NAMALWA (cell line): Measurements from ENCODE around the gene KMT2E.
"Not testable (repeated sequence)": the region's sequence is repeated elsewhere in the genome, so short reads cannot be mapped to it uniquely, and the experiment has no call there.

Source experiments
- DNase-seq: peaks from one replicate; pipeline ENCODE4 v3.0.0-alpha.2; 2015; ENCODE audit warnings: low spot score

KMT2E gene, protein sequence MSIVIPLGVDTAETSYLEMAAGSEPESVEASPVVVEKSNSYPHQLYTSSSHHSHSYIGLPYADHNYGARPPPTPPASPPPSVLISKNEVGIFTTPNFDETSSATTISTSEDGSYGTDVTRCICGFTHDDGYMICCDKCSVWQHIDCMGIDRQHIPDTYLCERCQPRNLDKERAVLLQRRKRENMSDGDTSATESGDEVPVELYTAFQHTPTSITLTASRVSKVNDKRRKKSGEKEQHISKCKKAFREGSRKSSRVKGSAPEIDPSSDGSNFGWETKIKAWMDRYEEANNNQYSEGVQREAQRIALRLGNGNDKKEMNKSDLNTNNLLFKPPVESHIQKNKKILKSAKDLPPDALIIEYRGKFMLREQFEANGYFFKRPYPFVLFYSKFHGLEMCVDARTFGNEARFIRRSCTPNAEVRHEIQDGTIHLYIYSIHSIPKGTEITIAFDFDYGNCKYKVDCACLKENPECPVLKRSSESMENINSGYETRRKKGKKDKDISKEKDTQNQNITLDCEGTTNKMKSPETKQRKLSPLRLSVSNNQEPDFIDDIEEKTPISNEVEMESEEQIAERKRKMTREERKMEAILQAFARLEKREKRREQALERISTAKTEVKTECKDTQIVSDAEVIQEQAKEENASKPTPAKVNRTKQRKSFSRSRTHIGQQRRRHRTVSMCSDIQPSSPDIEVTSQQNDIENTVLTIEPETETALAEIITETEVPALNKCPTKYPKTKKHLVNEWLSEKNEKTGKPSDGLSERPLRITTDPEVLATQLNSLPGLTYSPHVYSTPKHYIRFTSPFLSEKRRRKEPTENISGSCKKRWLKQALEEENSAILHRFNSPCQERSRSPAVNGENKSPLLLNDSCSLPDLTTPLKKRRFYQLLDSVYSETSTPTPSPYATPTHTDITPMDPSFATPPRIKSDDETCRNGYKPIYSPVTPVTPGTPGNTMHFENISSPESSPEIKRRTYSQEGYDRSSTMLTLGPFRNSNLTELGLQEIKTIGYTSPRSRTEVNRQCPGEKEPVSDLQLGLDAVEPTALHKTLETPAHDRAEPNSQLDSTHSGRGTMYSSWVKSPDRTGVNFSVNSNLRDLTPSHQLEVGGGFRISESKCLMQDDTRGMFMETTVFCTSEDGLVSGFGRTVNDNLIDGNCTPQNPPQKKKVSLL (N-terminal part only)

GRCh38 chr7:105013816-105014692, at the start of gene KMT2E:
Gene KMT2E (plus strand): TSS chr7:105014205. CDS start chr7:105040953, 26,748 bp downstream.
- peak; percentile 93 for DNase-seq

DNA sequence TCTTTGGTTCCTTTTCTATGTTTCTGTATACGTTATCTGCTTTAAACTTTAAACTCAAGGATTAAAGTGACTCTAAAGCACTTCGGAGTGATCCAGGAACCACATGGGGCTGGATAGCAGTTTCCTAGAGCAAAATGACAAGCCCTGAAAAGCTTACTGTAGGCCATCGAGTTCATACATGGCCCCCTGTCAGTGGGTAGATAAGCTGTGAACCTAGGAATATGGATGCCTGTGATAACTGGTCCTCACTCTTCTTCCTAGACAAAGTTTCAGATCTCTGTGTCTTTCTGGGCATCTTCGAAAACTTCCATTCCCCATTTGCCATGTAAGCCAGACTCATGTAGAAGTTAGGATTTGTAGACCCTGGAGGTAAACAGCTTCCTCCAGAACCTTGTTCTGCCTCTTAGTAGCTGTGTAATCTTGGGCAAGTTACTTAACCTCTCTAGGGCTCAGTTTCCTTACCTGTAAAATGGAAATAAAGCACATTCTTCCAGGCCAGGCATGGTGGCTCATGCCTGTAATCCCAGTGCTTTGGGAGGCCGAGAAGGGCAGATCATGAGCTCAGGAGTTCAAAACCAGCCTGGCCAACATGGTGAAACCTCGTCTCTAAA, 49.3 kb upstream of the KMT2E start:
- no peak for DNase-seq

DNA sequence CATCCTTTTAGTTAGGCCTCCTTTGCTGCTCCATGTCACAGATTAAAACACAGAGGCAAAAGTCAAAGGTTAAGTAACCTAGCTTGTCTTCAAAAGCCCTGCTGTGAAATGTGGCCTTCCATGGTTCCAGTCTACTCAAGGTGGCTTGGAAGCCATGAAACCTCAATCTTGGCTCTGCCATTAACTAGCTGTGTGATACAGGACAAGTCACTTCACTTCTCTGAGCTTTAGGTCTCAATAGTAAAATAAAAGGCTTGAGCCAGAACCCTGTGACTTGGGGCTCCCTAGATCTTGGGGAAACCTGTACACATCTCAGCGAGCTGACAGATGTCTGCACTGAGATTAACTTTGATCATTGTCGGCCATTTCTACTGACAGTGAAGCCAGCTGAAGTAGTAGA, 48.0 kb upstream of the KMT2E start:
- no peak for DNase-seq

GRCh38 chr7:104967088-104967487, 46.9 kb upstream of the KMT2E start:
- DNase-seq: no peak

DNA sequence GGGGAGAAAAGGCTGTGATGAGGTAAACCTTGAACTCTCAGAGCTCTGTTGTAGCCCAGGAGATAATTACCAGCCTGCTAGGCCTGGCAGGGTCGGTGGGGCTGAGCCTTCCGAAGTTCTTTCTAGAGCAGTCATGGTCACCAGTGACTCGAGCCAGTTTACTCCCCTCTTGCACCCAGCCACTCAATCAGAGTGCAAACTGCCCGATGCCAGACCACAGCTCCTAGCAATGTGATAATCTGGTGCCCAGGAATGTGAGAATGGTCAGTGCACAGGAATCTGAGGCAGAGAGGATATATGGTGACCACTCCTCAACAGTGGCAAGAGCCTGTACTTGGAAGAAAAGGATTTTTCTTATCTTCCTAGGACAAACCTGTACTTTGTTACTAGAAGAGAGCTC, 46.4 kb upstream of the KMT2E start:
- DNase-seq: no peak

- no peak for DNase-seq
Measured at GRCh38 chr7:104968648-104969047, 45.4 kb upstream of the KMT2E start.

DNA sequence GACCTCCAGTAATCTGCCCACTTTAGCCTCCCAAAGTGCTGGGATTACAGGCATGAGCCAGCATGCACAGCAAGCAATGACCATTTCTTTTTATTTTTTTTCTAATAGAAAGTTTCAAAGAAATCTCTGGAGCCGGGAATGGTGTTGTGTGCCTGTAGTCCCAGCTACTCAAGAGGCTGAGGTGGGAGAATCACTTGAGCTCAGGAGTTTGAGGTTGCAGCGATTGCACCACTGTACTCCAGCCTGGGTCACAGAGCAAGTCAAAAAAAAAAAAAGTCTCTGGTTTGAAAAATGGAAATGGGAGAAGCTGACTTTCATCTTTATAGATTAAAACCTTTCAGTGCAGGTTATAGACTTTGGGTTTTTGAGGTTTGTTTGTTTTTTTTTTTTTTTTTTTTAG, 44.8 kb upstream of the KMT2E start:
- DNase-seq: no peak

- no peak for DNase-seq
Measured at GRCh38 chr7:104971290-104972071, 42.5 kb upstream of the KMT2E start.

DNA sequence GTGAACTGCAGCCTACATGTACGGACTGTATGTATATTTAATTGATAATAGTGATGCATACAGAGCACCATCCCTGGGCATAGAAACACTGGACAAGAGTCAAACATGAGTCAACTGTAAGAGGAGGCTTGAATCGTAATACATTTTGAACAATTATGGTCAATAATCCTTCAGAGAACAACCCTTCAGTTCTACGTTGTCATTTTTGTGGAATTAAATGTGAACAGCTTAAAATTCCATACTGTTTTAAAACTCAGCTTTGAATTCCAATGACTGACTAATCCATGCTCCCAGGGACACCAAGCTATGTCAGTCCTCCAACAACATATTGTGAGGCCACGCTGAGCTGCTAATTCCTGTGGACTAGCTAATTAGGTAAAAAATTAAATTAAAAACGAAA, 41.5 kb upstream of the KMT2E start:
- no peak for DNase-seq

GRCh38 chr7:104973227-104973626, 40.8 kb upstream of the KMT2E start:
- no peak for DNase-seq

DNA sequence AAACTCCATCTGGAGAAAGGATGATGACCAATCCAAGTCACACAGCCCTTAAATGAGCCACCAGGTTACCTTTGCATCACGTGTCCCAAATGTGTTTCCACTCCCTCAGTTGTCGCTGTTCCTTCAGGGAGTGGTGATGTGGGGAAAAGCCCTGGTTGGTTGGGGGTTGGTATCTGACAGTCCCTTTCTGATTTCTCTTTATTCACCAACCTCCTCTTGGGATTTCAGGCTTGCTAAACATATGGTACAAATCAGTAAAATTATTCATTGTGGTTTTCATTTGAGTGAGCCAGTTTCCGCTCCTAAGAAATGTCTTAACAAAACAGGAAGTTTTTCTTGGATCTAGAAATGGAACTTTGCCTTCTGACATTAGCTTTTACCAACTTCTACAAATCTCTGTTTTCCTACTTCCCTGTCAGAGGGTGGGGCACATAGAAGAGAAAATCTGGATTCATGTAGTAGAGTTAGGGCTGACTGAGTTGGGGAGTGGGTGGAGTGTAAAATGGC, 40.0 kb upstream of the KMT2E start:
- no peak for DNase-seq

- DNase-seq: not testable (repeated sequence)
Measured at GRCh38 chr7:104975553-104975952, 38.5 kb upstream of the KMT2E start.

DNA sequence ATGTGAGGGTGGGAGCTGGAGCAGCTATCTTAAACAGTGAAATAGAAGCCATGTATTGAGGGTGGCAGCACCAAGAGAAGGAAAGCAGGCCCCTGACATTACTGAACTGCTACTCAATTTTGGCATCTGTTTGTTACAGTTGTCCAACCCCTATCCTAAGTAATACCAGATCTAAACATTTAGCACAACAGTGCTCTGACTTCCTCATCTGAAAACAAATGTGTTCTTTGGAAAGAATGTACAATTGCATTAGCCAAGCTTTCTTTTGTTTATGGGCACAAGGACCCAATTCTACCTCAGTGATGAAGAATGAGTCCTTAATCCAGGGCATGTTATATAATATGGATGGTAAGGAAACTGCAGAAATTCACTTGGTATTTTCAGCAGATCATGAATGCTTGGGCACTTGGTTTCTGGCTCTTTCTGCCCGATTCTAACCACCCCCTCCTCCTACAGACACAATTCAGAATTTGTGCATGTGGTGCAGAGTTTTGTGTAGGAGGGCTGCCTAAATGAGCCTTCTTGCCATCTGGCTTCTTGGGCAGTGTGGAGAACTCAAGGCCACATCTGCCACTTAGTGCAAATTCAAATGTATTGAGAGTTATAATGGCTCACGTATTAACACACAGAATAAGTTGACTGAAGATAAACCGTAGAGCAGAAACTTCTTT, 36.9 kb upstream of the KMT2E start:
- DNase-seq: no peak

DNA sequence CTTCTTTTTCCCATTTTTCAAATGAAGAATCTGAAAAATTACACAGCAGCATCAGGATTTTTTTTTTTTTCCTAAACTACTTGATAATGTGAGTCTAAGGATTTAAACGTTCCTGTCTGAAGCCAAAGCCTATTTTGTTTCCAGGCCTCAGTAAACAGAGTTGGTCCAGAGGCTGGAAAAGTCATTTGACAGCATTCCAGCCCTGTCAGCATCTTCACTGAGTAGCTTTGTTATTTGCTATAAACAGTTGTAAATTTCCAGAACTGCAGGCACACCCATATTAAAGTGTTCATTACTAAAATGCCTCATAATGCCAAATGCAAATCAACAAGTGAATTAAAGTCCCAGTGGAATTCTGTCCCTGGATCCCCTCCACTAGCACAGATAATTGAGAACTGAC, 35.5 kb upstream of the KMT2E start:
- DNase-seq: no peak

GRCh38 chr7:104979167-104979841, 34.7 kb upstream of the KMT2E start:
- no peak for DNase-seq

- DNase-seq: no peak
Measured at GRCh38 chr7:104980440-104980839, 33.6 kb upstream of the KMT2E start.

- DNase-seq: peak; percentile 87
Measured at GRCh38 chr7:104980841-104981671, 32.9 kb upstream of the KMT2E start.

GRCh38 chr7:104981672-104982037, 32.4 kb upstream of the KMT2E start:
- DNase-seq: no peak
